8988T (cell line): Measurements from ENCODE around the gene RCAN1.

ENCODE experiments used
- DNase-seq: peaks from one replicate; pipeline ENCODE4 v3.0.0; 2011

The RCAN1 gene

DNA sequence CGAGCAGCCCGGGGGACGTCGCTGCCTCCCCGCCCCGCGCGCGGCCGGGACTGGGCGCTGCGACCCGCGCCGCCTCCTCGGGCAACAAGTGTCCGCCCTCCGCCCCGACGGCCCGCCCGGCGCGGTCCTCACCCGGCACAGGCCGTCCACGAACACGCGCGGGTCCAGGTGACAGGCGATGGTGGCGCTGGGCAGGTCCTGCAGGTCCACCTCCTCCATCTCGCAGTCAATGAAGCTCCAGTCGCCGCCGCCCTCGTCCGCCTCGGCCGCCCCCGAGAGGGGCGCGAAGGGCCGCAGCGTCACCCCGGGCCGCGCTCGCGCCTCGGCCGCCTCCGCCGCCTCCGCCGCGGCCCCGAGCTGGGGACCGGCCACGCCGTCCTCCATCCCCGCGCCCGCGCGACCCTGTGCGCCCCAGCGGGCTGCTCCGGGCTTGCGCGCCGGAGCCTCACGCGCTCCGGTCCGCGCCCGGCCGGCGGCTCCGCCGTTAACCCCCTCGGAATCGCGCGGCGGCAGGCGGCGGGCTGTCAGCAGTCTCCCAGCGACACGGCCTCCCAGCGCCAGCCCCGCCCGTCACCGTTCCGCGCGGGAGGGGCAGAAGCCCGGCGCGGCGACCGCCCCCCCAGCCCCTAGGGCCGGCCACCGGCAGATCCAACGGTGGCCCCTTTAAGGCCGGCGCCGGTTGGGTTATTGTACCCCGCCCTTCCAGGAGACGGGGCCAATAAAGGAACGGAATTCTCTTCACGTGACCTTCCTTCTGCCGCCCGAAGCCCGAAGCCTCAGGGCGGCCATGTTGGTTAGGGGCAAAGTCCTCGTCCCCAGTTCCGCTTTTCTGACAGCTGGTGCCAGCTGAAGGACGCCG lies at the start of gene RCAN1:
Gene RCAN1, minus strand, starts transcription at position 486 of the 859 bp plus-strand sequence. Its CDS starts 102 bp downstream, at position 384.
- DNase-seq: peak; percentile 77

DNA sequence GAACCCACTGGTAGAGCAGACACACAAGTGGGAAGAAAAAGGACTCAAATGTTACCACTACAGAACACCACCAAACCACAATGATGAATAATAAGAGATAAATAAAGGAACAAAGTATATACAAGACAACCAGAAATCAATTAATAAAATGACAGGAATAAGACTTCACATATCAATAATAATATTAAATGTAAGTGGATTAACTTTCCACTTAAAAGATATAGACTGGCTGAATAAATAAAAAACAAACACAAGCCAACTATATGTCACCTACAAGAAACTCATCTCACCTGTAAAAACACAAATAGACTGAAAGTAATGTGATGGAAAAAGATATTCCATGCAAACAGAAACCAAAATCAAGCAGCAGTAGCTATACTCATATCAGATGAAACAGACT lies 46.9 kb upstream of the RCAN1 start:
- no peak for DNase-seq

DNA sequence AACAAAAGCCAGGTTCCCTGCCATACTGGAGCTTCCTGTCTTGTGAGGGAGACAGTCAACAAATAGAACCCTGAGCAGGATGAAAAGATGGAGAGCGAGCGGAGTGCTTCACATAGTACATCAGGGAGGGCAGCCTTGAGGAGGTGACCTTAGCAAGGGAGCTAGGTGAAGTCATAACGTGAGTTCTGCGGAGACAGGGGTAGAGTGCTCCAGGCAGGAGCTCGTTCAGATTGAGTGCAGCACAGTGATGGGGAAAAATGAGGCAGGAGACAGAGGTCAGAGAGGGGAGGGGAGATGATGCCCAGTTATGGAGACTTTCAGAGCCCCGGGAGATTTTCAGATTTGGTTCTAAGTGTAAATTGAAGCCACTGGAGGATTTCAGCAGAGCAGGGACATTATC lies 38.6 kb upstream of the RCAN1 start:
- DNase-seq: no peak

DNA sequence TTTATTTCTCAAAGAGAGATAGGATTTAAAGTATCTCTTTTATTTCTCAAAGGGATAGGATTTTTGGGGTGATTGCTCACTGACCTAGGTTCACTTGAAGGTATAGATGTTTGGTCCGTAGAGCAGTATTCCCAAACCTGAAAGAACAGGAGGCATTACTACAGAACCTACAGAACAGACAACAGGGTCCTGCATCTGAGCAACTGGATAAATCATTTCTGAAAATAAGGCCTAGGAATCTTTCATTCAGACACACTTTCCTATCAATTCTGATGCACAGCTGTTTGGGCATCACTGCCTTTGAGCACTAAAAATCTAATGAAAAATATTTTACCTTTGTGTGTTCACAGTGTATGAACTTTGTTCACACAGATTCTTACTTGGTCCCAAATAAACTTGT lies 36.7 kb upstream of the RCAN1 start:
- no peak for DNase-seq

DNA sequence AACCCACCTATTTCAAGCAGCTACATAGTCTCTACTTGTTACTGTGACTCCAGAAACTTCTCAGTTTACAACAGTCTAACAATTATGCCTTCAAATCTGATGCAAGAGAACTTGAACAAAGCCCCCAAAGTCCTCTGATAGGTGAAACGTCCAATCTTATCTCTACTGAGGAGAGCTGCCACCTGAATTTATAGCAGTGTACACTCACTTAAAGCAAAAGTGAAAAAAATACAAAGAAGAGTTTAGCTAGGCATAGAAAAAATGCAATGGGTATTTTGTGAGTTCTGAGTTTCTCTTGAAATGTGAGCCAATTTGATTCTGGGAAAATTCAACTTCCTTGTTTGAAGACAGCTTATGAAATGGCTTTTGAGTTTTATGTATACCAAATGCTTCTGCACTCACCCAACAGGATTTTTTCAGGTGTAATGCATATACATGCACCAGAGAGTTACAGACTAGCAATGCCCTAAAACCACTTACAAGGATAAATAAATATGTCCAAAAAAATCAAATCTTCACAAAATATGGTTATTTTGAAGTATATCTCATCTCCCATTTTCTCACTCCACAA lies 36.0 kb upstream of the RCAN1 start:
- no peak for DNase-seq

DNA sequence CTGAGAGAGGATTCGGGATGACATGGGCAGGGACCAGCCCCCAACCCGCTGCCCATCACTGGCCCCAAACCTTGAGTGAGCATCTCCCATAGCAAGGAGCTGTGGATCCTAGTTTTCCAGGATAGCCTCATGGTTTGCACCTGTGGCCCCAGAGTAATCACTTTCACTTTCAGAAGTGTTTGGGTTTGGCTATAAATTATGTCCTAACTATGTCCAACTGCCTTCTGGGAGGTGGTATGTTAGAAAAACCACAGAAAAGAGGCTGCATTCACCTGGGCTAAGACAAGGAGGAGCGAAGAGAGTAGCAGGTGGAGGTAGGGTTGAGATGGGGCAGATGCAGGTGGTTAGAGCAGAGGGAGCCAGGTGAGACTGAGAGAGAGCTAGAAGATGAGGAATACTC lies 34.5 kb upstream of the RCAN1 start:
- no peak for DNase-seq

DNA sequence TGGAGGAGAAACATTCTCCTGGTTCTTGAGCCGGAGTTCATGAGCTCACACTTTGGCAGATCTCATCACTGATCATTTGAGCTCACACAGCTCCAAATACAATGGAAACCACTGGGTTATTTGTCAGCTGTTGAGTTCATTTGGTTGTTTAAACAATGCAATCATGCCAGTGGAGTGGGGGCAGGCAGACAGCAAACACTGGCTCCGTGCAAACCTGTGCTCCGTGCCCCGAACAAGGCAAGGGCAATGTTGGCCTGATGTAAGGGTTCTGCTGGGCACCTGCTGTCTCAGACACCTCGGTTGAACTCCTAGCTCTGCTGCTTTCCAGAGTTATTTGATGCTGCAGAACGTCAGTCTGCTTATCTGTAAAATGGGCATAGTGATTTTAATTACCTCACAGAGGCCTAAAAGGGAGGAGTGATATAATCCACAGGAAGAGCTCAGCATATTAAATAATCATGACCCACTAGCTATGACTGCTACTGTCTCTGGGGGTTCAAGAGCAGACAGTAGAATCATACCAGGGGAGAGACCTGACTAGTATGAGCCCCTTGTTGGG lies 33.9 kb upstream of the RCAN1 start:
- no peak for DNase-seq

DNA sequence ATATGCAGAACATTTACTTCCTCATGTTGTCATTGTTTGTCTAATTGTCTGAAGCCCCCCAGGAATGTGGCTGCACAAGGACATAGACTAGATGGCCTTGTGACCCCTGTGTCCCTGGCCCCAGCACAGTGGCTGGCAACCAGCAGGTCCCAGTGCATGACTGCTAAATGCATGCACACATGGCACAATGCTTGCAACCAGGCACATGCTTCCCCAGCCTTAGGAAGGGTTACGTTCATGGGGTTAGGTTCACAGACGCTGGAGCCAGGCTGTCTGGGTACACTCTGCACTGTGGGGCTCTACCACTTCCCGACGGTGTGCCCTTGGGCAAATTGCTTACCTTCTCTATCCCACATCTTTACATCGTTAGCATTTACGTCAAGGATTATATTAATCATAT lies 32.6 kb upstream of the RCAN1 start:
- no peak for DNase-seq

DNA sequence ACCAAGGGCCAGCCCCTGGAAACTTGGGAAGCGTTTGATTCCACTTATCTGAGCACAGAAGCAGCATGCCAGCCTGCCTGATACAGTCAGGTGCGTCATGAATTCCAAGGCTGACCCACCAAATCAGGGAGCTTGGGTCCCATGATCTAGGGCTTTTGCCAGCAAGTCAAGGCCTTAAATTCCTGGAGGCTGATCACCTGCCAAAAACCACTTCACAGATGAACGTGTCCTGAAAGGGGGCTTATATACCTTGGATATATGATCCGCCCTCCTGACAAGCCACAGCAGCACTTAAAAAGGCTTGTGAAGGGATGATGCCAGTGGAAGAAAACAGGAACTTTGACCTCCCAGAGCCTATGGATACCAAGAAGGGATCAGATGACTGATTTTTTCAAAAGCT lies 29.9 kb upstream of the RCAN1 start:
- DNase-seq: no peak

DNA sequence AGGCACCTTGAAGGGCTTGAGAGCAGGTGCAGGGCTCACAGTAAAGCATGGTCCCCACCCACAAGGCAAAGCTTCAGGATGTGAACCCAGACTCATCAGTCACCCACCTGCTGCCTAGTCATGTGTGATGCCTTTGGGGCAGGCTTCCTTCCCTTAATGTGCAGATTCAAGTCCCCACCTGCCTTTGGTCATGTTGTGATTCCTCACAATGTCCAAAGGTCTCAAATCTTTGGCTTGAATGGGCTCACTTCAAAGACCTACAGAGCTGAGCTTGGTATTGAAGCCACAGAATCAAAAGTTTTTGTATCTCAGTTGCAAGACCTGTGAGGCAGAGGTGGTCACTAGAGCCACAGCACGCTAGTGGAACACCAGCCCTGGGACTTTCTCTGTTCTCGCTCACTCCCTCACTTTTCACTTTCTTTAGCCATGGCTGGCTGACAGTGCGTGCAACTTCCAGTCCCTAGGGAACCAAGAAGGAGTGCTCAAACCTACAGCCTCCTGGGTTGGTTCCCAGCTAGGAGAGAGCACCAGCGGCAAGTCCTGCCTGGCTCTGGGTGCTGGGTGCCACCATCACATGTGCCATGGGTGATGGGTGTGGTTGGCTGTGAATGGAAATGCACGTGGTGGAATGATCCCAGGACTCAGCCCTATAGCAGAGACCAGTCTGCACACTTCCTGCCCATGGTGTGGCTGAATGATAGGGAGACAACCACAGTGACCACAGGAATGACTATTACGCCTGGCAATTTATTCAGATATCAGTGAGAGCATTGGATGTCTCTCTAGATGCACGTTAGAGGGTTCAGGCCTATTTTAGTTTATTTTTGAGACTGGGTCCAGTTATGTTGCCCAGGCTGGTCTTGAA lies 27.5 kb upstream of the RCAN1 start:
- DNase-seq: no peak

DNA sequence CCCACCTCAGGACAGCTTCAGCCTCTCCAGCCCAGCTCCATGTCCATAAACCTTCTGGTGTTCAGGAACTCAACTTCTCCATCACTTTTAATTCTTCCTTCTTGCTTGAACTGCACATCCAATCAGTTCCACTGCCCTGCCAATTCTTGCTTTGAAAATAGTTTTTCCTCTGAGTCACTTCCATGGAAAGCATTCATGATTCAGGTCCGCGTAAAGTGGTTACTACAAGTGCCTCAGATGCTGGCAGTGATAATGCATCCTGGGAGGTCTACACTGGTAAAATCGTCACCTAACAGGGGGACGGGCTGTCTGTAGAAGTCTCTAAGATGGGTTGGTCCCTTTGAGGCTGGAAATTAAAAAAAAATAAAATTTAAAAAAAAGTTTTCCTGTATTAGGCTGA lies 25.9 kb upstream of the RCAN1 start:
- no peak for DNase-seq

DNA sequence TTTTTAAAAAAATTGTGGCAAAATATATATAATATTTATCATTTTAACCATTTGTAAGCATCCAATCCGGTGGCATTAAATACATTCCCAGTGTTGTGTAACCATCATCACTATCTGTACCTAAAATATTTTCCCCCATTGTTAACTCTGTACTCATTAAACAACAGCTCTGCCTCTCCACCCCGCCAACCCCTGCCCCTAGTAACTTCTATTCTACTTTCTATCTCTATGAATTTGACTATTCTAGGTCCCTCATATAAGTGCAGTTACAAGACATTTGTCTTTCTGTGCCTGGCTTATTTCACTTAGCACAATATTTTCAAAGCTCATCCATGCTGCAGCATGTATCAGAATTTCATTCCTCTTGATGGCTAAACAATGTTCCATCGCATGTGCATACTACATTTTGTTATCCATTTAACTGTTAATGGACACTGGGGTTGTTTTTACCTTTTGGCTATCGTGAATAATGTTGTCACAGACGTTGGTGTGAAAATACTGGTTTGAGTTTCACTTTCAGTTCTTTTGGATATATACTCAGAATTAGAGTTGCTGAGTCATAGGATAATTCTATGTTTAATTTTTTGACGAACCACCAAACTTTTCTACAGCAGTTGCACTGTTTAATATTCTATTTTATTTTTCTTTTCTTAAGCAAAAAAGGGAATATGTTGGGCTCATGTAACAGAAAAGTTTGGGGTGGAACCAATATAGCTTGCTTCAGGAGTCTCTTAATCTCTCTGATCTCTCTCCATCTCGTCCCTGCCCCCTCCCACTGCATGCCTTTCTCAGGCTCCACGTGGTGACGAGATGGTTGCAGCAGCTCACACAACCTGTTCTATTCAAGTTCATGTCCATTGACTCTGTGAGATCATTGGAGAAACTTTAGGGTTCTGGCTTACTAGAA lies 25.2 kb upstream of the RCAN1 start:
- no peak for DNase-seq

DNA sequence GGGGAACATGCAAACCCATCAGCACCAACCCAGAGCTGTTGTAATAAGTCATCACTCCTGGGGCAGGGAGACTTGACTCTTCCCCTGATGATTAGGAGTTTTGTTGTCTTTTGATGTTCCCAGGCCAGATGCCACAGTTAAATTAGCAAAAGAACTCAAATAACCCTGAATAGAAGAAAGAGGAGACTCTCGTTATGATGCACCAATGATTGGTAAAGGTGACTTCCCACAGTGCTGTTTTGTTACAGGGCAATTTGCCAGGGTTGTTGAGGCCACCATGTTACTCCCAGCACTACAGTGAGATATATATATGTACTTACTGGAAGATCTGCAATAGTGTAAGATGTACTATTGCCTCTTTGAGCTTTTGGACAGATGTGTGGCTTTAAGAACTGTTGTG lies 24.3 kb upstream of the RCAN1 start:
- DNase-seq: no peak

DNA sequence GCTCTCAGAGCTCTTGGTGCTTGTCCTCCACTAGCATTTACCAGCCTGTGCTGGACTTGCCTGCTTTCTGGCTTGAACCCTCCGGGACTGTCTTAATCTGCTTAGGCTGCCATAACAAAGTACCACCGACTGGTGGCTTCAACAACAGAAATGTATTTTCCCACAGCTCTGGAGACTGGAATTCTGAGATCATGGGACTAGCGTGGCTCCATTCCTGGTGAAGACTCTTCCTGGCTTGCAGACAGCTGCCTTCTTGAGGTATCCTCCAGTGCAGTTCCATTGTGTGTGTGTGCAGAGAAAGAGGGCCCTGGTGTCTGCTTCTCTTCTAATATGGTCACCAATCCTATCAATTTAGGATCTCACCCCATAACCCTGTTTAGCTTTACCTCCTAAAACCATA lies 22.0 kb upstream of the RCAN1 start:
- DNase-seq: no peak

DNA sequence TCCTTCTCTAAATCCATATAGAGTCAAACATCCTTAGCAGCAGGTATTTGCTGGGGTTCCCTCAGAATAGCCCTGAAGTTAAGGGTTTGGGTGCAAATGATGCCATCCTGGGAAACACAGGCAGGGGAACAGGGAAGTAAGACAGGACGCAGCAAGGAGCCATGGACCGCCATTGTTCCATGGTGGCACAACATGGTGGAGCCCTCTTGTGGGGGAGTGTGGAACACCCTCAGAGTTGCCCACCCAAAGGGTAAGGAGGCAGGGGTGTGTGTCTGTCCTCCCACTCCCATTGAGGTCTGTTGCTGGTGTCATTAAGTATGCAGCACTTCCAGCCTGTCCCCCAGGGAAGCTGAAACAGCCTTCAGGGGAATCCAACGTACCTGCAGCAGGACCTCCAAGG lies 20.4 kb upstream of the RCAN1 start:
- DNase-seq: no peak

DNA sequence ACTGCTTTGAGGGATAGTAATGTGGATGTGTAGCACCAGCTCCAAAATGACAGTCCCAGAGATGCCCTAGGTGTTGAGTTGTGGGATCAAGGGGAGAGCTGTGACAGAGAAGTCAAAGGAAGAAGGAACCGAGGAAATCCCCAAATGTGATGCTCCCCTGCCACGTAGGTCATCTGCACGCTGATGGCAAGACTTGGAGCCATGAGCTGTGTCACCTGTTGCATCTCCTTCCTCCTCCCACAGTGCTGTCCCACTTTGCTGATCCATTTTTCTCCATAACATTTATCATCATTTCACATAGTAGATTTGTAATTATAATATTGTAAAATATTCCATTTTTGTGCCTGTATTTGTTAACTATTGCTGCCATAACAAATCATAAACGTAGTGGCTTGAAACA lies 17.6 kb upstream of the RCAN1 start:
- DNase-seq: no peak

DNA sequence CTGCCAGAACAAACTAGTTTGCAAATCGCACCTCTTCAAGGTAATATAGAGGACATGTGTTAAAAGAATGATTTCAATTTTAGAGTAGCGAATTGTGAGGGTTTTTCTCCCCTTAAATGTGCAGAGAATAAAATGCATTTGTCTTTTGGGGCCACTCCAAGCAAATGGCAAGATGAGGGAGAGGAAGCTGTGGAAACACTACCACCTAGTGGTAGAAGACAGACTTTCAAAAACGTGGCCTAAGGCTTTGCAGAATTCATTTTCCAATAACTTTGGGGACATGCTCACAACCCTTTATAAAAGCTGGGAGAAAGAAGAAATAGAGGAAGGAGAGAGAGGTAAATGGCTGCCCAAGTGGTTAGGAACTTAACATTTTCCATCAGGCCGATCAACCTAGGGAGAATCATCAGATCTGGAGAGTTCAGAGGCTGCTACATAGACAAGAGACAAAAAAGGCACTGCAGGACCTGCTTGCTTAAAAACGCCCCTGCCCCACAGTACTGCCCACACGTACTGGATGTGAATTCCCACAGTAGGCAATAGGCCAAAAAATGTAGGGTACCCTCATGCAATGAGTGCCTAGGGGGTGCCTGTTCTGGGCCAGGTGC lies 15.7 kb upstream of the RCAN1 start:
- DNase-seq: peak; percentile 26

DNA sequence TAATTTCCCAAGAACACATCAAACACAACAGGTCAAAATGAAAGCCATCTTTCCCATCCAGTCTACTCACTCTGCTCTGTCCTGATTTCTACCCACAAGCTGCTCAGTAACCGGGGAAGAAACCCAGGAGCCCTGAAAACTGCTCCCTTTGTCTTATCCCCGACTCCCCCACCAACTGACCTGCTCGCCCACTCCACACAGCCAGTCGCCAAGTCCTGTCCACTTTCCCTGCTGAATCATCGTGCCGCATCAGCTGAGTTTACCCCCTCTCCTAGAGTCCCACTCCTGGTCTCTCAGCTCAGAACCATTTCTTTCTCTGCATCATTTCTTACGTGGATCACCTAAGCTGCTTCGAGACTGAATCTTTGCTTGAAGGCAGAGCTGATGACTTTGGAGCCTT lies 11.2 kb upstream of the RCAN1 start:
- DNase-seq: no peak

DNA sequence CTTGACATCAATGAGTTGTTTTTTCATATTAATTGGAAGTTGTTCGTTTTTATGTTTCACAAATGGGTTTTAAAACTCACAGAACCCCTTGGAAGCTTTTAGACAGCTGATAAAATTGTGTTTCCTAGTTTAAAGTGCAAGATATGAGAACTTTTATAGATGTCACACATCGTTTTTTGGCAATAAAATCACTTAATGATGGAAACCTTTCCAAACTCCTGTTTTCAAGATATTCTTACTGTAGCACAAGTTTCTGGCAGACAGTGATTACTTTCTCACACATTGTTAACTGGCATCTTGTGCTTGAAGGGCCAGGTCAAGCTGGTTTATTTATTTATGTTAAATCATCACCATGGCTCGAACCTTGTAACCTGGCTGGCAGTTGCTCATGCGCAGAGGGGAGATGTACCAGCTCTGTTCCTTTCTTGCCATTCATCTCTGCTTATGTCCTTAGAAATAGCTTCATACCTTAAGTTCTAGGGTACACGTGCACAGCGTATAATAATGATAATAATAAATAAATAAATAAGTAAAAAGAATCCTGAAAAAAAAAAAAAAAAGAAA lies 10.2 kb upstream of the RCAN1 start:
- DNase-seq: no peak

DNA sequence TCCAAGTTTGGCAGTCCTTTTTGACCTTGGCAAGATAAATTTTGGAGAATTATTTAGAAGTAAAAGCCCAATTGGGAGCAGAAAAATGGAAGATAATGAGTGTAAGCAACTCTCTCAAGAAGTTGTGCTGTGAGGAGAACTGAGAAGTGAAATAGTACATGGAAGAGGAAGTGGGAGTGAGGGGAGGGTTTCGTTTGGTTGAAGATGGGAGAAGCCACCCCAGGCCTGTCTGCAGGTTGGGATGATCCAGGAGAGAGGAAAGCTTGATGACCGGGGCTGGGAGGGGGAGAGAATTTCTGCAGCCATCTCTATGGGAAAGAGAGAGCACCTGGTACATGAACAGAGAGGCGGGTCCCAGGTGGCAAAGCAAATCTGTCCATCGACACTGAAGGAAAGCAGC lies 8.6 kb upstream of the RCAN1 start:
- DNase-seq: no peak
